Caco-2 (cell line): Measurements from ENCODE around the gene CC2D1A. TPM values are rescaled to one million over a fixed set of nuclear protein-coding genes. Genes with fewer than 3 reads are reported as not detected.
A peak's percentile ranks its signal among the peaks of the same experiment; 100 is the strongest.

ENCODE experiments used
- BruUV-seq: library from RNA; stranded (reverse); fragments of 400-500 nt; replicated peaks from 2 replicates; lab custom pipeline; 2021; lab: Mats Ljungman, UMichigan
- CTCF ChIA-PET: fragments of 300-600 bp; sonication (Branson Sonifier 250); formaldehyde crosslinking; loops from one replicate; lab custom pipeline; 2022; ENCODE audit warnings: antibody characterized with exemption; lab: Charles Lee
- POLR2A ChIA-PET: fragments of 300-600 bp; sonication (Branson Sonifier 250); formaldehyde crosslinking; loops from one replicate; lab custom pipeline; 2022; ENCODE audit warnings: antibody characterized with exemption; lab: Charles Lee
- DNase-seq, 2 experiments: peaks; one replicate each; pipeline versions ENCODE4 v3.0.0 to v3.0.0-alpha.2; 2020 to 2022
- H3K27me3 ChIP-seq: replicated peaks from 2 replicates; pipeline ENCODE4 v1.6.0; 2011; ENCODE audit warnings: low read length; ENCODE audit not compliant: control insufficient read depth, insufficient read depth
- H3K36me3 ChIP-seq: 2 replicates; pipeline ENCODE4 v1.5.1; 2011; ENCODE audit warnings: low read length; ENCODE audit not compliant: control insufficient read depth, insufficient read depth
- H3K4me1 ChIP-seq: fragments of 250-450 bp; sonication (Bioruptor Pico); 2 replicates; pipeline ENCODE4 v1.5.1; 2020; ENCODE audit warnings: mild to moderate bottlenecking
- H3K4me3 ChIP-seq: 2 replicates; pipeline ENCODE4 v1.5.1; 2011; ENCODE audit warnings: low read depth, mild to moderate bottlenecking, control low read depth, low read length
- H3K9me3 ChIP-seq: fragments of 250-450 bp; sonication (Bioruptor Pico); 2 replicates; pipeline ENCODE4 v1.5.1; 2020; ENCODE audit warnings: mild to moderate bottlenecking, moderate library complexity
- H3K27ac Mint-ChIP-seq: one replicate; pipeline ENCODE4 v1.8.0; 2022; ENCODE audit warnings: mixed read lengths; ENCODE audit not compliant: unreplicated experiment
- H3K27me3 Mint-ChIP-seq: one replicate; pipeline ENCODE4 v1.8.0; 2022; ENCODE audit warnings: mixed read lengths; ENCODE audit not compliant: insufficient read depth, unreplicated experiment
- H3K36me3 Mint-ChIP-seq: one replicate; pipeline ENCODE4 v1.8.0; 2022; ENCODE audit warnings: mild to moderate bottlenecking, mixed read lengths; ENCODE audit not compliant: insufficient read depth, unreplicated experiment
- H3K4me1 Mint-ChIP-seq: one replicate; pipeline ENCODE4 v1.8.0; 2022; ENCODE audit warnings: low read depth, mixed read lengths; ENCODE audit not compliant: unreplicated experiment
- H3K4me3 Mint-ChIP-seq: one replicate; pipeline ENCODE4 v1.8.0; 2022; ENCODE audit warnings: mild to moderate bottlenecking, moderate library complexity, mixed read lengths; ENCODE audit not compliant: unreplicated experiment
- H3K9me3 Mint-ChIP-seq: one replicate; pipeline ENCODE4 v1.8.0; 2022; ENCODE audit warnings: mixed read lengths; ENCODE audit not compliant: unreplicated experiment
- CTCF ChIP-seq, 2 experiments: fragments of 200-600 bp in 1 of 2; IDR thresholded peaks; 1 replicate in 1 of 2; 2 replicates in 1 of 2; pipeline versions ENCODE4 v1.5.1 to v1.8.0; 2011 to 2022; ENCODE audit warnings: antibody characterized with exemption in 1 of 2, control low read depth in 1 of 2, inconsistent platforms in 1 of 2, low read depth in 1 of 2, low read length in 1 of 2, mild to moderate bottlenecking in 1 of 2, moderate library complexity in 1 of 2; ENCODE audit not compliant: insufficient read depth in 1 of 2, severe bottlenecking in 1 of 2, unreplicated experiment in 1 of 2
- intact Hi-C: fragments of 100-400 bp; cut with micrococcal nuclease; formaldehyde crosslinking; loops from one replicate; pipeline ENCODE4 v1.10.0; 2022; ENCODE audit not compliant: unreplicated experiment
- total RNA-seq: library from RNA; stranded (reverse); gene quantifications from 2 replicates; pipeline ENCODE4 v1.2.3, GENCODE V29; 2022

The CC2D1A gene
- total RNA-seq, 1 experiment from 2014 or later, result 48.2 TPM

- ChIA-PET POLR2A (interaction anchor here (0.9 kb wide), 1 partner anchor 28 kb away, joined by 3 read pairs; the partner anchor contains the start of gene RFX1), CTCF (interaction anchor here (0.5 to 1.1 kb wide), 2 partner anchors 10 to 40 kb away, joined by 3 read pairs; no protein-coding TSS in a partner anchor)
- intact Hi-C loops, result loop anchor here (1.0 to 10.0 kb wide), 3 partner anchors 26 to 96 kb away; partner anchors contain the start of genes DCAF15, MISP3 and RFX1
- Mint-ChIP-seq H3K4me1 (peaks cover 10% of the 10 kb centered on the region), H3K27ac (peak overlapping the region; percentile 35), H3K4me3 (peak overlapping the region; percentile 65), H3K27me3 (no peaks in the 10 kb centered on the region), H3K36me3 (peaks cover 27% of the 10 kb centered on the region), H3K9me3 (no peaks in the 10 kb centered on the region)
- Histone ChIP-seq H3K27me3 (no peaks in the 10 kb centered on the region), H3K4me3 (peak overlapping the region; percentile 38), H3K4me1 (peaks cover 19% of the 10 kb centered on the region), H3K9me3 (no peaks in the 10 kb centered on the region), H3K36me3 (no peaks in the 10 kb centered on the region; the same call in none of the 2 replicates)
- DNase-seq, result peak; percentile 85 to 89
- no TSS peak for BruUV-seq
- no peak for TF ChIP-seq CTCF (IDR thresholded peaks at IDR 0.05; ENCODE audit: insufficient read depth in 1 of 2, low read depth in 1 of 2, low read length in 1 of 2, severe bottlenecking in 1 of 2, unreplicated experiment in 1 of 2)
Observed at GRCh38 chr19:13978351-13979243, 72.6 kb downstream of the CC2D1A start.

- Mint-ChIP-seq H3K4me1 (peaks cover 5% of the 10 kb centered on the region), H3K27me3 (no peaks in the 10 kb centered on the region), H3K4me3 (peak overlapping the region; percentile 65), H3K9me3 (no peaks in the 10 kb centered on the region), H3K27ac (no peak overlapping the region), H3K36me3 (peaks cover 21% of the 10 kb centered on the region)
- H3K9me3 ChIP-seq, result no peaks in the 10 kb centered on the region
- H3K4me1 ChIP-seq, result peaks cover 16% of the 10 kb centered on the region
- DNase-seq, result peak in 1 of 2 experiments; percentile 22
- no peaks in the 10 kb centered on the region for H3K27me3 ChIP-seq
- intact Hi-C loops, result loop anchor here (10.0 kb wide), 1 partner anchor 96 kb away; the partner anchor contains the start of gene MISP3
- no peak for TF ChIP-seq CTCF (IDR thresholded peaks at IDR 0.05; ENCODE audit: insufficient read depth in 1 of 2, low read depth in 1 of 2, low read length in 1 of 2, severe bottlenecking in 1 of 2, unreplicated experiment in 1 of 2)
- no peaks in the 10 kb centered on the region; the same call in none of the 2 replicates for H3K36me3 ChIP-seq
- ChIA-PET CTCF (no interaction called here), POLR2A (interaction anchor here (0.6 kb wide), 1 partner anchor 92 kb away, joined by 3 read pairs; no protein-coding TSS in a partner anchor)
- peak overlapping the region; percentile 38 for H3K4me3 ChIP-seq
- no TSS peak for BruUV-seq
Observed at GRCh38 chr19:13979244-13979615, 73.2 kb downstream of the CC2D1A start.

- no peaks in the 10 kb centered on the region; the same call in none of the 2 replicates for H3K36me3 ChIP-seq
- TF ChIP-seq CTCF (IDR thresholded peaks at IDR 0.05; ENCODE audit: insufficient read depth in 1 of 2, low read depth in 1 of 2, low read length in 1 of 2, severe bottlenecking in 1 of 2, unreplicated experiment in 1 of 2), result no peak
- Mint-ChIP-seq H3K27me3 (no peaks in the 10 kb centered on the region), H3K27ac (no peak overlapping the region), H3K4me3 (peak overlapping the region; percentile 65), H3K36me3 (peaks cover 17% of the 10 kb centered on the region), H3K9me3 (no peaks in the 10 kb centered on the region), H3K4me1 (peaks cover under 1% of the 10 kb centered on the region)
- no peaks in the 10 kb centered on the region for H3K9me3 ChIP-seq
- no peak for DNase-seq
- intact Hi-C loops, result loop anchor here (10.0 kb wide), 1 partner anchor 95 kb away; the partner anchor contains the start of gene MISP3
- H3K27me3 ChIP-seq, result no peaks in the 10 kb centered on the region
- no TSS peak for BruUV-seq
- ChIA-PET CTCF (no interaction called here), POLR2A (interaction anchor here (0.6 kb wide), 1 partner anchor 91 kb away, joined by 3 read pairs; no protein-coding TSS in a partner anchor)
- H3K4me1 ChIP-seq, result peaks cover 11% of the 10 kb centered on the region
- H3K4me3 ChIP-seq, result peak overlapping the region; percentile 38
Observed at GRCh38 chr19:13979686-13980085, 73.7 kb downstream of the CC2D1A start.
